DND-41 (cell line): ENCODE measurements around the gene IL11RA.

Experiments used
- CTCF ChIP-seq: IDR thresholded peaks from 2 replicates; pipeline ENCODE4 v1.5.1; 2012; ENCODE audit warnings: borderline replicate concordance, low read length, moderate library complexity, mild to moderate bottlenecking; ENCODE audit not compliant: poor library complexity, severe bottlenecking; ENCODE audit errors: extremely low read depth
- EZH2 ChIP-seq: IDR thresholded peaks from 3 replicates; pipeline ENCODE4 v1.6.1; 2012; ENCODE audit warnings: borderline replicate concordance, low read depth, mild to moderate bottlenecking, moderate library complexity, low read length, inconsistent platforms; ENCODE audit not compliant: severe bottlenecking

- no peak for TF ChIP-seq CTCF
- TF ChIP-seq EZH2 = no peak
These were observed 4.3 kb upstream of the IL11RA start for GRCh38 chr9:34647651-34648050.
